Esophagus muscularis mucosa (tissue), 3 donors: ENCODE results near the gene PPIP5K1.

Experiments
- EP300 ChIP-seq: sonication (generic); formaldehyde crosslinking; IDR thresholded peaks from one replicate; pipeline ENCODE4 v1.6.1; 2017; ENCODE audit warnings: antibody characterized with exemption
- TF ChIP-seq, protein P1 (sequence below), 3 experiments: fragments of 200-600 bp in 2 of 3; fragments of 450-650 bp in 1 of 3; sonication (generic) in 2 of 3; IDR thresholded peaks; one replicate each; pipeline ENCODE4 v1.5.1; 2017 to 2019; ENCODE audit warnings: antibody characterized with exemption in 3 of 3, mild to moderate bottlenecking in 2 of 3, moderate library complexity in 1 of 3

- TF ChIP-seq, protein P1, sequence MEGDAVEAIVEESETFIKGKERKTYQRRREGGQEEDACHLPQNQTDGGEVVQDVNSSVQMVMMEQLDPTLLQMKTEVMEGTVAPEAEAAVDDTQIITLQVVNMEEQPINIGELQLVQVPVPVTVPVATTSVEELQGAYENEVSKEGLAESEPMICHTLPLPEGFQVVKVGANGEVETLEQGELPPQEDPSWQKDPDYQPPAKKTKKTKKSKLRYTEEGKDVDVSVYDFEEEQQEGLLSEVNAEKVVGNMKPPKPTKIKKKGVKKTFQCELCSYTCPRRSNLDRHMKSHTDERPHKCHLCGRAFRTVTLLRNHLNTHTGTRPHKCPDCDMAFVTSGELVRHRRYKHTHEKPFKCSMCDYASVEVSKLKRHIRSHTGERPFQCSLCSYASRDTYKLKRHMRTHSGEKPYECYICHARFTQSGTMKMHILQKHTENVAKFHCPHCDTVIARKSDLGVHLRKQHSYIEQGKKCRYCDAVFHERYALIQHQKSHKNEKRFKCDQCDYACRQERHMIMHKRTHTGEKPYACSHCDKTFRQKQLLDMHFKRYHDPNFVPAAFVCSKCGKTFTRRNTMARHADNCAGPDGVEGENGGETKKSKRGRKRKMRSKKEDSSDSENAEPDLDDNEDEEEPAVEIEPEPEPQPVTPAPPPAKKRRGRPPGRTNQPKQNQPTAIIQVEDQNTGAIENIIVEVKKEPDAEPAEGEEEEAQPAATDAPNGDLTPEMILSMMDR (IDR thresholded peaks at IDR 0.05), result no peak
- no peak for TF ChIP-seq EP300
Observed at GRCh38 chr15:43538091-43538490, 51.9 kb downstream of the PPIP5K1 start.
